Common myeloid progenitor, CD34-positive (primary cell): ENCODE measurements around the gene SMIM28.

Source experiments
- CTCF ChIA-PET: fragments of 350-600 bp; sonication (Branson Sonifier 250); formaldehyde crosslinking; loops from one replicate; lab custom pipeline; 2021; ENCODE audit warnings: antibody characterized with exemption; lab: Charles Lee
- POLR2A ChIA-PET: fragments of 350-600 bp; sonication (Branson Sonifier 250); formaldehyde crosslinking; loops from one replicate; lab custom pipeline; 2021; ENCODE audit warnings: antibody characterized with exemption; lab: Charles Lee
- DNase-seq, 3 donors: peaks; one replicate each; pipeline versions ENCODE4 v3.0.0 to v3.0.0-alpha.2; 2013
- H3K27ac ChIP-seq, 2 experiments: 1 replicate in 1 of 2; 2 replicates in 1 of 2; pipeline ENCODE4 v1.7.0; 2013; ENCODE audit warnings: inconsistent platforms in 2 of 2, low read length in 2 of 2, mild to moderate bottlenecking in 2 of 2, low read depth in 1 of 2, moderate library complexity in 1 of 2; ENCODE audit not compliant: severe bottlenecking in 2 of 2, insufficient read depth in 1 of 2, poor library complexity in 1 of 2
- H3K27me3 ChIP-seq, 5 experiments: replicated peaks in 2 of 5; 1 replicate in 3 of 5; 2 replicates in 2 of 5; pipeline versions ENCODE4 v1.6.1 to v1.7.0; 2013; ENCODE audit warnings: low read length in 4 of 5, mild to moderate bottlenecking in 2 of 5, moderate library complexity in 2 of 5, inconsistent platforms in 1 of 5; ENCODE audit not compliant: insufficient read depth in 5 of 5, control insufficient read depth in 4 of 5
- H3K36me3 ChIP-seq, 4 experiments: 1 replicate in 2 of 4; 2 replicates in 2 of 4; pipeline versions ENCODE4 v1.6.1 to v1.7.0; 2013; ENCODE audit warnings: low read length in 3 of 4, control low read depth in 1 of 4, mild to moderate bottlenecking in 1 of 4; ENCODE audit not compliant: control insufficient read depth in 4 of 4, insufficient read depth in 4 of 4
- H3K4me1 ChIP-seq, 4 experiments: 1 replicate in 3 of 4; 2 replicates in 1 of 4; pipeline versions ENCODE4 v1.6.1 to v1.7.1; 2013; ENCODE audit warnings: low read length in 3 of 4, mild to moderate bottlenecking in 3 of 4, control low read depth in 1 of 4, inconsistent platforms in 1 of 4, moderate library complexity in 1 of 4; ENCODE audit not compliant: control insufficient read depth in 4 of 4, insufficient read depth in 4 of 4; ENCODE audit errors: control extremely low read depth in 1 of 4
- H3K4me3 ChIP-seq, 7 experiments: 1 replicate in 4 of 7; 2 replicates in 3 of 7; pipeline versions ENCODE4 v1.5.1 to v1.7.0; 2013; ENCODE audit warnings: mild to moderate bottlenecking in 7 of 7, low read length in 6 of 7, moderate library complexity in 6 of 7, inconsistent platforms in 2 of 7, low read depth in 2 of 7, control low read depth in 1 of 7; ENCODE audit not compliant: insufficient read depth in 4 of 7, control insufficient read depth in 1 of 7; ENCODE audit errors: extremely low read depth in 1 of 7
- H3K9me3 ChIP-seq, 5 experiments: 1 replicate in 4 of 5; 2 replicates in 1 of 5; pipeline versions ENCODE4 v1.6.1 to v1.7.1; 2013; ENCODE audit warnings: low read length in 4 of 5, mild to moderate bottlenecking in 2 of 5, inconsistent platforms in 1 of 5, low read depth in 1 of 5, moderate library complexity in 1 of 5; ENCODE audit not compliant: control insufficient read depth in 4 of 5, insufficient read depth in 2 of 5; ENCODE audit errors: control extremely low read depth in 1 of 5
- WGBS: methylation state at CpG from one replicate; pipeline ENCODE4 v1.1.5; 2013; ENCODE audit not compliant: insufficient coverage; 5-methylcytosine and 5-hydroxymethylcytosine counted together

The SMIM28 gene

DNA sequence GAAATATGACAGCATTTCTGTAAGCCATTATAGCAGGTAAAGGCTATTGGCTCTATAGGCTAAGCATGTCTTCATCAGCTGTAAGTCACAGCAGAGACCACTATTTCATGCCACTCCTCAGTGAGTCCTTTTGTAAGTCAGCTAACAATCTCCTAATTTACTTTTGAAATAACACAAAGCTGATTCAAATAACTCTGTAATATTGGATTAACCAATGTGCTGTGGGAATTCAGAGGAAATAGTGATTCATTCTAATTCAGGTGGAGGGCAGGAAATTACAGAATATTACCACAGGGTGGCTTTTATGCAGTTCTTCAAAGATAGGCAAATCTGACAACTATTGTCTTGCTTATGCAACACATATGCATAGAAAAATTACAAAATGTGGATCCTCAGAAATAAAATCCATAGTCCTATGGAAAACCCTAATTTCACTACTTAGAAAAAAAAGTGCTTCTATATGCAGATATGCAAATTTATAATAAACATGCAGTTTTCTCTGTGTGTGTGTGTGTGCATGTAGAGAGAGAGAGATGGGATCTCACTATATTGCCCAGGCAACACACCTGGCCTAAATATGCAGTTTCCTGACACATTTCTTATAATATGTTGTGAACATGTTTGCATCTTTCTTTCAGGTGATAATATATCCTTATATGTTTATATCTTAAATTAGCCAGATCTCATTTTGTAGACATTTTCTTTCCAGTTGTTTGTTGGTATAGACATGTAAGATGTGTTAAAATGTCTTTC is 4.8 kb upstream of the SMIM28 start:
- Histone ChIP-seq H3K27me3 (no peaks in the 10 kb centered on the region), H3K36me3 (no peaks in the 10 kb centered on the region), H3K4me1 (no peaks in the 10 kb centered on the region), H3K9me3 (no peaks in the 10 kb centered on the region), H3K27ac (no peak overlapping the region), H3K4me3 (no peak overlapping the region)
- ChIA-PET POLR2A (no interaction called here), CTCF (interaction anchor here (1.0 kb wide), 1 partner anchor 33 kb away, joined by 3 read pairs; no protein-coding TSS in a partner anchor)
- DNase-seq = peak; percentile 29 to 58 (median 51)

DNA sequence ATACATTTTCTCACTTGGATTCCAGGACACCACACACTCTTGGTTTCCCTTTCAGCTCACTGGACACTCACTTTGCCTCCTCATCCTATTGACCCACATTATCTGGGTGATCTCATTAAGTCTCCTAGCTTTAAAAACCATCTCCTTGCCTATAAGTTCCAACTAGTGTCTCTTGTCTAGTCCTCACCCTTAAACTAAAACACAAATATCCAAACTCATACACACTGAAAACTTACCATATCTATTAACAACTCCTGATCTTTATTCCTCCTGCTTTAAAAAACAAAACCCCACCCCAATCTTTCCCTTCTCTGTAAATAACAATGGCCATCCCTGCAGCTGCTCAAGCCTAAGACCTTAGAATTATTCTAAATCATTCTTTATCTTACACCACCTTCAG is 3.5 kb upstream of the SMIM28 start:
- ChIA-PET POLR2A (no interaction called here), CTCF (interaction anchor here (1.0 kb wide), 1 partner anchor 31 kb away, joined by 3 read pairs; no protein-coding TSS in a partner anchor)
- H3K36me3 ChIP-seq = no peaks in the 10 kb centered on the region

GRCh38 chr6:138374815-138375214 is 2.9 kb upstream of the SMIM28 start:
- Histone ChIP-seq H3K4me3 (no peak overlapping the region), H3K36me3 (no peaks in the 10 kb centered on the region), H3K27ac (no peak overlapping the region), H3K27me3 (no peaks in the 10 kb centered on the region), H3K9me3 (no peaks in the 10 kb centered on the region), H3K4me1 (no peaks in the 10 kb centered on the region)
- CTCF ChIA-PET = interaction anchor here (1.0 kb wide), 1 partner anchor 30 kb away, joined by 3 read pairs; no protein-coding TSS in a partner anchor
- DNase-seq = no peak
- WGBS = 100% methylated on average over 2 of the region's 2 CpGs
- POLR2A ChIA-PET = no interaction called here

More for the DNA sequence above, 3.5 kb upstream of the SMIM28 start:
- H3K4me3 ChIP-seq = no peak overlapping the region
- H3K9me3 ChIP-seq = no peaks in the 10 kb centered on the region
- no peak overlapping the region for H3K27ac ChIP-seq
- no peaks in the 10 kb centered on the region for H3K4me1 ChIP-seq
- no peaks in the 10 kb centered on the region for H3K27me3 ChIP-seq
- no peak for DNase-seq

- Histone ChIP-seq H3K27ac (no peak overlapping the region), H3K9me3 (no peaks in the 10 kb centered on the region), H3K4me1 (no peaks in the 10 kb centered on the region), H3K36me3 (no peaks in the 10 kb centered on the region), H3K27me3 (no peaks in the 10 kb centered on the region), H3K4me3 (no peak overlapping the region)
- no peak for DNase-seq
- ChIA-PET POLR2A (no interaction called here), CTCF (interaction anchor here (1.4 kb wide), 1 partner anchor 28 kb away, joined by 5 read pairs; no protein-coding TSS in a partner anchor)
Measured at GRCh38 chr6:138377042-138377441, 663 bp upstream of the SMIM28 start.

DNA sequence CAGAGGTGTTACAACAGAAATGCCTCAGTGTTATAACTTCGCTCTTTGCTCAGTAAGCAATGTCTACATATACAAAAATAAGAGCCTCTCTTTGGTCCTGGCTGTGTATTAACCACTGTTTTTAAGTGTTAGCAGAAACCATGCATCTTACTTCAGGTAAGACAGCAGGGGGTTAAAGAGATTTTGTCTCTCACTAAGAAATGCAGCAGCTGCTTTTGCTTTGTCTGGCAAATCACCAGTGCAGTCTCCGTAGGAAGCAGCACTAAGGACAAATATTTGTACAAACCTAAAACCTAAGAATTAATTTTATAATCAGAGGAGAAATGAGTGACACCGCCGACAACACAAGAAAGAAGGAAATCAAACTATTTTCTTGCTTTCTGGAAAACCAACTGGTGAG is 758 bp downstream of the SMIM28 start:
- 88% methylated on average over 1 of the region's 4 CpGs for WGBS
- POLR2A ChIA-PET = no interaction called here
- no peak overlapping the region for H3K4me3 ChIP-seq
- no peak overlapping the region for H3K27ac ChIP-seq
- CTCF ChIA-PET = no interaction called here
- DNase-seq = no peak
- H3K27me3 ChIP-seq = no peaks in the 10 kb centered on the region
- no peaks in the 10 kb centered on the region for H3K36me3 ChIP-seq
- no peaks in the 10 kb centered on the region for H3K9me3 ChIP-seq
- no peaks in the 10 kb centered on the region for H3K4me1 ChIP-seq

DNA sequence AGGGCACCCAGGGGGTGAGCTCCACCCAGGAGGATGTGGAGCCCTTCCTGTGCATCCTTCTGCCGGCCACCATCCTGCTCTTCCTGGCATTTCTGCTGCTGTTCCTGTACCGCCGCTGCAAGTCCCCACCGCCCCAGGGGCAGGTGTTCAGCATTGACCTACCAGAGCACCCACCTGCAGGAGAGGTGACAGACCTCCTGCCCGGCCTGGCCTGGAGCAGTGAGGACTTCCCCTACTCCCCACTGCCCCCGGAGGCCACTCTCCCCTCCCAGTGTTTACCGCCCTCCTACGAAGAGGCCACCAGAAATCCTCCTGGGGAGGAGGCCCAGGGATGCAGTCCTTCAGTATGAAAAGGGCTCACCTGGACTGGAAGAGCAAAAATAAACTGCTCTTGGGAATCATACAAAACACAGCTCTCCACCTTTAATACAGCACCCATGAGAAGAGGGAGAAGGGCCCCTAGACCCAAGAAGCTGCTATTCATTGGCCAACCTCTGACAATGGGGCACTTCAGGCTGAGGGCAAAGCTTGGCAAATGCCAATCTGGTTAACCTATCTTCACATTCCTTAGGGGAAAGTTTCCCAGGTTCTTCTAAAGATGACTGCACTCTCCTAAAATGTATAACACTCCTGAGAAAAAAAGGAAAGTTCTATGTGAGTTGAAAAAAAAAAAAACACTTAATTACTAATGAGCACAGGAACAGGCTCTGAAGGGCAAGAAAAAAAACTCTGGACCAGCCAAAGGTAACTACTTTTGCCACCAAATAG is 5.0 kb downstream of the SMIM28 start:
- H3K27me3 ChIP-seq = no peaks in the 10 kb centered on the region
- POLR2A ChIA-PET = no interaction called here
- no peak overlapping the region for H3K27ac ChIP-seq
- H3K4me3 ChIP-seq = no peak overlapping the region
- CTCF ChIA-PET = interaction anchor here (1.4 kb wide), 1 partner anchor 11 kb away, joined by 3 read pairs; no protein-coding TSS in a partner anchor
- no peaks in the 10 kb centered on the region for H3K36me3 ChIP-seq
- DNase-seq = no peak
- no peaks in the 10 kb centered on the region for H3K4me1 ChIP-seq
- H3K9me3 ChIP-seq = no peaks in the 10 kb centered on the region
- WGBS = 91% methylated on average over 8 of the region's 8 CpGs

- POLR2A ChIA-PET = no interaction called here
- no peaks in the 10 kb centered on the region for H3K4me1 ChIP-seq
- H3K27me3 ChIP-seq = no peaks in the 10 kb centered on the region
- no peak for DNase-seq
- CTCF ChIA-PET = interaction anchor here (1.4 kb wide), 1 partner anchor 10 kb away, joined by 3 read pairs; no protein-coding TSS in a partner anchor
- no peaks in the 10 kb centered on the region for H3K36me3 ChIP-seq
- 100% methylated on average over 1 of the region's 3 CpGs for WGBS
- H3K9me3 ChIP-seq = no peaks in the 10 kb centered on the region
- H3K27ac ChIP-seq = no peak overlapping the region
- H3K4me3 ChIP-seq = no peak overlapping the region
Measured at GRCh38 chr6:138383776-138384175, 6.1 kb downstream of the SMIM28 start.
